ENCODE measurements around the gene RASSF6.
"Not testable (repeated sequence)": the region's sequence is repeated elsewhere in the genome, so short reads cannot be mapped to it uniquely, and the experiment has no call there.

The RASSF6 gene

GRCh38 chr4:73577371-73577770 is 42.9 kb downstream of the RASSF6 start:
- TF ChIP-seq SP1 (IDR thresholded peaks at IDR 0.05) (no peak), ELF4 (IDR thresholded peaks at IDR 0.05) (no peak), HDGF (IDR thresholded peaks at IDR 0.05; ENCODE audit: borderline replicate concordance) (no peak), ZNF384 (IDR thresholded peaks at IDR 0.05) (no peak), ARNT (IDR thresholded peaks at IDR 0.05) (no peak), TARDBP (IDR thresholded peaks at IDR 0.05) (no peak), L3MBTL2 (conservative IDR thresholded peaks at IDR 0.05) (no peak), FOXK2 (IDR thresholded peaks at IDR 0.05) (no peak), NFRKB (IDR thresholded peaks at IDR 0.05) (no peak), CTBP1 (IDR thresholded peaks at IDR 0.05; ENCODE audit: borderline replicate concordance) (no peak), FOXA1 (IDR thresholded peaks at IDR 0.05) (no peak), BHLHE40 (IDR thresholded peaks at IDR 0.05; ENCODE audit: borderline replicate concordance) (no peak), FOXM1 (IDR thresholded peaks at IDR 0.05; ENCODE audit: borderline replicate concordance) (no peak)
- TF ChIP-seq, protein P1, sequence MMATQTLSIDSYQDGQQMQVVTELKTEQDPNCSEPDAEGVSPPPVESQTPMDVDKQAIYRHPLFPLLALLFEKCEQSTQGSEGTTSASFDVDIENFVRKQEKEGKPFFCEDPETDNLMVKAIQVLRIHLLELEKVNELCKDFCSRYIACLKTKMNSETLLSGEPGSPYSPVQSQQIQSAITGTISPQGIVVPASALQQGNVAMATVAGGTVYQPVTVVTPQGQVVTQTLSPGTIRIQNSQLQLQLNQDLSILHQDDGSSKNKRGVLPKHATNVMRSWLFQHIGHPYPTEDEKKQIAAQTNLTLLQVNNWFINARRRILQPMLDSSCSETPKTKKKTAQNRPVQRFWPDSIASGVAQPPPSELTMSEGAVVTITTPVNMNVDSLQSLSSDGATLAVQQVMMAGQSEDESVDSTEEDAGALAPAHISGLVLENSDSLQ (IDR thresholded peaks at IDR 0.05), result no peak
- ChIA-PET CTCF (no interaction called here), POLR2A (no interaction called here)
- no peak for DNase-seq (ENCODE audit: extremely low spot score)

GRCh38 chr4:73576381-73576780 is 43.9 kb downstream of the RASSF6 start:
- no peak for DNase-seq (ENCODE audit: extremely low spot score)
- ChIA-PET POLR2A (no interaction called here), CTCF (interaction anchor here (0.7 to 1.2 kb wide), 2 partner anchors 77 to 184 kb away, joined by 4 to 9 read pairs; no protein-coding TSS in a partner anchor)
- TF ChIP-seq FOXA1 (IDR thresholded peaks at IDR 0.05), result no peak
- no peak for TF ChIP-seq FOXM1 (IDR thresholded peaks at IDR 0.05; ENCODE audit: borderline replicate concordance)
- no peak for TF ChIP-seq SUZ12 (IDR thresholded peaks at IDR 0.05)
- no peak for TF ChIP-seq BHLHE40 (IDR thresholded peaks at IDR 0.05; ENCODE audit: borderline replicate concordance)
- TF ChIP-seq FOXK2 (IDR thresholded peaks at IDR 0.05), result no peak
- TF ChIP-seq ZNF384 (IDR thresholded peaks at IDR 0.05), result no peak
- TF ChIP-seq SP1 (IDR thresholded peaks at IDR 0.05), result no peak
- no peak for TF ChIP-seq HDGF (IDR thresholded peaks at IDR 0.05; ENCODE audit: borderline replicate concordance)
- no peak for TF ChIP-seq L3MBTL2 (conservative IDR thresholded peaks at IDR 0.05)
- no peak for TF ChIP-seq NFRKB (IDR thresholded peaks at IDR 0.05)

- DNase-seq (ENCODE audit: extremely low spot score), result no peak
- ChIA-PET POLR2A (no interaction called here), CTCF (interaction anchor here (0.7 to 2.8 kb wide), 3 partner anchors 8 to 183 kb away, joined by 4 to 11 read pairs (median 9); no protein-coding TSS in a partner anchor)
- TF ChIP-seq SUZ12 (IDR thresholded peaks at IDR 0.05) (no peak), FOXM1 (IDR thresholded peaks at IDR 0.05; ENCODE audit: borderline replicate concordance) (no peak), ARNT (IDR thresholded peaks at IDR 0.05) (no peak), BHLHE40 (IDR thresholded peaks at IDR 0.05; ENCODE audit: borderline replicate concordance) (no peak), LEF1 (IDR thresholded peaks at IDR 0.05; ENCODE audit: borderline replicate concordance) (no peak), FOXA1 (IDR thresholded peaks at IDR 0.05) (no peak), SP1 (IDR thresholded peaks at IDR 0.05) (no peak), NFRKB (IDR thresholded peaks at IDR 0.05) (no peak), ZNF384 (IDR thresholded peaks at IDR 0.05) (no peak), L3MBTL2 (conservative IDR thresholded peaks at IDR 0.05) (no peak), CTBP1 (IDR thresholded peaks at IDR 0.05; ENCODE audit: borderline replicate concordance) (no peak), FOXK2 (IDR thresholded peaks at IDR 0.05) (no peak)
- TF ChIP-seq, protein P1 (IDR thresholded peaks at IDR 0.05), result no peak
Observed at GRCh38 chr4:73575660-73576059, 44.6 kb downstream of the RASSF6 start.

GRCh38 chr4:73573794-73574528 is 46.3 kb downstream of the RASSF6 start:
- ChIA-PET POLR2A (no interaction called here), CTCF (interaction anchor here (0.6 to 2.8 kb wide), 14 partner anchors 10 to 561 kb away, joined by 3 to 11 read pairs (median 5); no protein-coding TSS in a partner anchor)
- TF ChIP-seq SP1 (IDR thresholded peaks at IDR 0.05), result no peak
- TF ChIP-seq, protein P1 (IDR thresholded peaks at IDR 0.05), result peak; percentile 59
- DNase-seq (ENCODE audit: extremely low spot score), result peak; percentile 70

DNA sequence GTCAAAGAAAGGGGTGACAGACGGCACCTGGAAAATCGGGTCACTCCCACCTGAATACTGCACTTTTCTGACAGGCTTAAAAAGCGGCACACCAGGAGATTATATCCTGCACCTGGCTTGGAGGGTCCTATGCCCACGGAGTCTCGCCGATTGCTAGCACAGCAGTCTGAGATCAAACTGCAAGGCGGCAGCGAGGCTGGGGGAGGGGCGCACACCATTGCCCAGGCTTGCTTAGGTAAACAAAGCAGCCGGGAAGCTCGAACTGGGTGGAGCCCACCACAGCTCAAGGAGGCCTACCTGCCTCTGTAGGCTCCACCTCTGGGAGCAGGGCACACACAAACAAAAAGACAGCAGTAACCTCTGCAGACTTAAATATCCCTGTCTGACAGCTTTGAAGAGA is 69.4 kb downstream of the RASSF6 start:
- POLR2A ChIA-PET; CTCF ChIA-PET; DNase-seq (ENCODE audit: extremely low spot score): not testable (repeated sequence)

GRCh38 chr4:73544620-73545019 is 75.6 kb downstream of the RASSF6 start:
- POLR2A ChIA-PET, result no interaction called here

DNA sequence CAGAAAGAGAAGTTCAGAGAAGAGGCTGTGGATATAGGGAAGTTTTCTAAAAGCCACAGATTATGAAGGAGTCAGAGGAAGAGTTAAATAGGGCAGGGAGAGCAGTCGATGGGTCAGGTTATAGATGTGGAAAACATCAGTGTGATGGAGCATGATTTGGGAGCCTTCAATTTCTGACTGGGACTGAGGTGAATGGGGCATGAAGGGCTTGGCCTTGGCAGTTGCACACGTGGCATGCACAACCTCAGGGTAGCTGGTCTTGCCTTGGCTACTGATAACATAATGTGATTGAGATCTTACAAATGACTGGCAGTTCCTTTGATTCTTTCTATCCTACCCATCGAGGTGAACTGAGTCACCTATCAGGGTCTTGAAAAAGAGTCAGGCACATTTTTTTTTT is 79.0 kb downstream of the RASSF6 start:
- ChIA-PET POLR2A (no interaction called here), CTCF (no interaction called here)
- no peak for TF ChIP-seq FOXK2 (IDR thresholded peaks at IDR 0.05)
- no peak for TF ChIP-seq NFRKB (IDR thresholded peaks at IDR 0.05)
- TF ChIP-seq LEF1 (IDR thresholded peaks at IDR 0.05; ENCODE audit: borderline replicate concordance), result no peak
- no peak for TF ChIP-seq CTBP1 (IDR thresholded peaks at IDR 0.05; ENCODE audit: borderline replicate concordance)
- TF ChIP-seq TARDBP (IDR thresholded peaks at IDR 0.05), result no peak
- TF ChIP-seq ZNF384 (IDR thresholded peaks at IDR 0.05), result no peak
- TF ChIP-seq SP1 (IDR thresholded peaks at IDR 0.05), result no peak
- no peak for TF ChIP-seq BHLHE40 (IDR thresholded peaks at IDR 0.05; ENCODE audit: borderline replicate concordance)
- TF ChIP-seq, protein P1 (IDR thresholded peaks at IDR 0.05), result no peak
- no peak for TF ChIP-seq HDGF (IDR thresholded peaks at IDR 0.05; ENCODE audit: borderline replicate concordance)
- no peak for TF ChIP-seq L3MBTL2 (conservative IDR thresholded peaks at IDR 0.05)
- no peak for DNase-seq (ENCODE audit: extremely low spot score)

More at GRCh38 chr4:73544620-73545019, 75.6 kb downstream of the RASSF6 start:
- no peak for DNase-seq (ENCODE audit: extremely low spot score)
- CTCF ChIA-PET, result no interaction called here
- TF ChIP-seq LEF1 (IDR thresholded peaks at IDR 0.05; ENCODE audit: borderline replicate concordance), result no peak
- TF ChIP-seq ZNF384 (IDR thresholded peaks at IDR 0.05), result no peak
- TF ChIP-seq SUZ12 (IDR thresholded peaks at IDR 0.05), result no peak
- TF ChIP-seq CTBP1 (IDR thresholded peaks at IDR 0.05; ENCODE audit: borderline replicate concordance), result no peak
